GM19372 (cell line): ENCODE data around the gene FYTTD1.
A peak's percentile ranks its signal among the peaks of the same experiment; 100 is the strongest.

Source experiments
- ATAC-seq: cut with Tn5 transposase; IDR thresholded peaks from one replicate; pipeline ENCODE4 v1.9.1; 2021; ENCODE audit warnings: mild to moderate bottlenecking, low read depth, moderate library complexity; ENCODE audit not compliant: unreplicated experiment

Gene FYTTD1

DNA sequence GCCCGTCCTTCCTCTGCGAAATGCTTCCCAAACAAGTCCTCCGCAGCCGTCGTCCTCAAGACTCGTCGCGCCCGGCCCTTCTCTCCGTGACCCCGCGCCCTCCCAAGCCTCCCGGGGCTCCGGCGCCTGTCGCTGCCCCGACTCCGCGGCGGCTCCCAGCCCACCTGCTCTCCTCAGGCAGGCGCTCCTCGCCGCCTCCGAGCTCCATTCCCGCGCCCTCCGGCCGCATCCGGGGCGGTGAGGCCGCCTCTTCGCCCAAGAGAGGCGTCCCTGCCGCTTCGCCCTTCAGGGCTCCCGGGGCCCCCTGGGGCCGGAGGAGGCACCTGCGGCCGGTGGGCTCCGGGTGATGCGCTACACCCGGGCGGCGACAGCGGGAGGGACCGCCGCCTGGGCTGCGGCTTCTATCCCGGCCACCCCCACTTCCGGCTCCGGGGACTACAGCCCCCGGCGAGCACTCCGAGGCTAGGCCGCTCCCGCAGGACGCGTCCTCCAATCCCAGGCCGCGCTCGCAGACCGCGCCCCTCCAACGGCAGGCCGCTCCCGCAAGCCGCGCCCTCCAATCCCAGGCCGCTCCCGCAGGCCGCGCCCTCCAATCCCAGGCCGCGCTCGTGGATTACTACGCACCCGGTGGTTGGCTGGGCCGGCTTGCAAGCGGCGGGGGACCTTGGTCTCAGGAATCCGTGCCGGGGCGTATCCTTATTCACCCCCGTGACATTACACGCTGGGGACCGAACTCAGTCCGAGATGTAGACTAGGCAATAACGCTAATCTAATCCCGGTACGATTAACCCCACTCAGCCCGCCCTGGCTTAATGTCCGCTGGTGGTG lies 13.0 kb upstream of the FYTTD1 start, which contains the start of gene RUBCN:
Gene RUBCN (minus strand): TSS at position 414 of the 828 bp plus-strand sequence. CDS start 185 bp downstream, at position 229.
- ATAC-seq: peak; percentile 84

DNA sequence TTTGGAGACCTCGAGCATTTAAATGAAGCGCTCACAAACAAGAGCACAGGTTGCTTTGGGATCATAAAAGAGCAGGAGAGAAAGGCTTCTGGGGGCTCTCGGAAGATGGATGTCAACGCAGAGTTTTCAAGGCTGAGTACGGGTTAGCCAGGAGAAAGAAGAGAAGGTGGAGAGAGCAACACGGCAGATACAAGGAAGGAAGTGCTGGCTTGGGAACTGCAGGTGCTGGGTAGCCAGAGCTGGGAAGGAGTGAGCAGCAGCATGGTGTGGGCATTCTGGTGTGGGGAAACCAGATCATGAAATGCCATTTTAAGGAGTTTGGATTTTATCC lies 12.4 kb upstream of the FYTTD1 start:
- ATAC-seq: no peak

DNA sequence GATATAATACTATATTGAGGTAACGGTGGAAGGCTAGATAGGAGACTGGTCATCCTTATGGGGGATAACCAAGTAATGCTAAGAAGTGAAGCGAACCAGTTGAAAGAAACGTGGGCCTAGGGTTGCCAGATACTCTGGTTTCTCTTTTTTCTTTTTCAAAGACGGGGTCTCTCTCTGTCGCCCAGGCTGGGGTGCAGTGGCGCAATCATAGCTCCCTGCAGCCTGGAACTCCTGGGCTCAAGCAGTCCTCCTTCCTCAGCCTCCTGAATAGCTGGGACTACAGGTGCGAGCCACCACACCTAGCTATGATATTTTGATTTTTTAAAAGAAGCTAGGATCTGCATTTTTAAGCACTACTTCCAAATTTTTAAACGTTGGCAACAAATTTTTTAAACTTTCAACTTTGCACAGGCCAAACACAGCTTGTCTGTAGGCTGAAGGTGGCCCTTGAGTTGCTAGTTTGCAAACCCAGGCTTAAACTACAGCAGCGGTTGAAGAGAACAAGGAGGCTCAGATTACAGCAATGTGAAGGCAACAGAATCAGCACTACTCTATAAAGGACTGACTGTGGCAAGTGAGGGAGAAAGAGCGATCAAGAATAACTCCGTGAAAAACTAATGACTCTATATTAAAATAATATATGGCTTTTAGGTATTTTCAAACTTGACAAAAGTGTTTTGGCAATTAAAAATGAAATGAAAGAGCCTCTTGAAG lies 11.8 kb upstream of the FYTTD1 start:
- ATAC-seq: no peak

DNA sequence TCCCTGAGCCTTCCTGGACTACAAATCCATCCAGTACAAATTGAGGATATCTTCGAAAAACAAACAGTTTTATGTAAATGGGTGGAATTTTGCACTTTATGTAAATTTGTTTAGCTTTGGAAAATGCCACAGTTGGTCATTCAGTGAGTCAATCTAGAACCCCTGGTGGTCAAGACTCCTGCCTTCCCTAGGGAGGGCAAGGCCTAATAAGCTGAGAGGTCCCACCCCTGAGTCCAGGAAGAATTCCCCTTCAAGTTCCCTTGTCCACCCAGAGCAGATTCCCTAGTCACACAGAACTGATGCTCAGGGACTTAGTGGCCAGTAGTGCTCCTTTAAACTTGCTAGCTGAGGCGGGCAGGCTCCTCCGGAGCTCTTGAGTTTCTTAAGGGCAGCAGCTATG lies 6.9 kb upstream of the FYTTD1 start:
- ATAC-seq: no peak

DNA sequence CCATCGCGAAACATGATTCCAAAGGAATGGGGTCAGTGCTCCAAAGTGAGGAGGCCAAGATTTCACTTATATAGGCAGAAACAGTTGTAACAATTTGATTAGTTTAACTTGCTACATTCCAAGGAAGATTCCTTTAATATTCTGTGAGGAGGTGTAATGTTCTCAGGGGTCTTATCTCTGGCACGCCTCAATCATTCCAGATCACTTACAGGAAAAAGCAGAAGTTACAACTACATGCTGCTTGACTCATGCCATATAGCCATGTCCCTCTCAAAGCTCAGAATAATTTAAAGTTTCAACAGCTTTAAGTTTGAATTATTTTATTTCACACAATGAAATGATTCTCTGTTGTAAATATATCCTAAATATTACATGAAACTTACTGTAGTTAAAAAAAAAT lies 3.5 kb upstream of the FYTTD1 start:
- ATAC-seq: no peak

DNA sequence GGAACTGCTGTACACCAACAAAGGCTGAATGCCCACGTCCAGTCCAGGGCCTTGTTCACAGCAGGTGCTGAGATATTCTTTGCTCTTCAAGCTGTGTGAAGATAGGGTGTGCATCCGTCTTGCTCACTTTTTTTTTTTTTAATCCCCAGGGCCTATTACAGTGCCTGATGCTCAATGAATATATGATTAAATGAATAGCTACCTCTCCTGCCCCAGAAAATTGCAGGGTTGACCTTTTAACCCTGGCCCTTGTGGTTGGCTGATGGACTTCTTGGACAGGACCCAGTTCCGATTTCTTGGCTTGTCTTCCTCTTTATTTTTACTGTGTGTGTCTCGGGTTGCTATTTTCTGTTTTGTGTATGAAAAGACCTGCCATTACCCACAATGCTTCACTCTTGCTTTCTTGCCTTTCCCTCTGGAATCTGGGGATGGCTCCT lies 2.9 kb upstream of the FYTTD1 start:
- no peak for ATAC-seq

DNA sequence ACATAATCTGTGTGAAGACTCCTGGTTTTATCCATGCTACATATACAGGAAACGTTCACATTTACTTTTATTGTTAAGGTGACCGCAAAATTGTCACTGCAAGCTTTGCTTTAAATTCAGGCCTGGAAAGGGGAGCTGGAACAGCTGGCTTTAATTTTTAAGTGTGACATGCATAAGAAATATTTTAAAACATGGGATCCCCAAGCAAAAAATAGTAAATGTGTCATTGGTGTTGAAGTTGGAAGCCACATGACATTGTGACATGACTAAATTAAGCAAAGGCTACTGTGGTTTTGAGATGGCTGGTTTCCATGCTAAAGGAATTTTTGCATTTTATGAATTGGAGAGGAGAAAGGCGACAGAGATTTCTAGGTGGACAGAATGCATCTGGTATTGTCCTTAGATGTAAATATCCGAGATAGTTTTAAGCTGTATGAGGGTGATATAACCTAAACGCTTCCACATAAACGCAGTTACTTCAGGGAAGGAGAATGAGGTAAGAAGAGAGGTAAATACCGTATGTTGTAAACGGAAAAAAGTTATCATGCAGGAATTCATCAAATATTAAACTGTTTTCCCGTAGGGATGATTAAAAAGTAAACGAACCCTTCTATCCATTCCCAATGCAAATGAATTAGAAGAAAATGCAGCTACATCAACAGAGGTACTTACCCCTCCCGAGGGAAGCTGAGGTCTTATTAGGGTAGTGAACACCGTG lies 927 bp upstream of the FYTTD1 start:
- no peak for ATAC-seq

DNA sequence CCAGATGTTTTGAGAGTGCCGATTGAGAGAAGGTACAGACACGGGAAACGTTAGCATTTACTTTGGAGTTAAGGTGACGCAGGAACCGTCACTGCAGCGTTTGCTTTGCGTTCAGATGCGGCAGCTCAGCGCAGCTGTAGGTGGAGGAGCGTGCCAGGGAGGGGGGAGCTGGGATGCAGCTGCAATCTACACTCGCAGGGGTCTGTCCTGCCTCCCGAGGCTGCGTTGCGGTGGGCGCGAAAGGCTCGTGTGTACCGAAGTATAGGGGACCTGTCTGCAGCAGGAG lies 425 bp upstream of the FYTTD1 start:
- peak; percentile 33 for ATAC-seq

DNA sequence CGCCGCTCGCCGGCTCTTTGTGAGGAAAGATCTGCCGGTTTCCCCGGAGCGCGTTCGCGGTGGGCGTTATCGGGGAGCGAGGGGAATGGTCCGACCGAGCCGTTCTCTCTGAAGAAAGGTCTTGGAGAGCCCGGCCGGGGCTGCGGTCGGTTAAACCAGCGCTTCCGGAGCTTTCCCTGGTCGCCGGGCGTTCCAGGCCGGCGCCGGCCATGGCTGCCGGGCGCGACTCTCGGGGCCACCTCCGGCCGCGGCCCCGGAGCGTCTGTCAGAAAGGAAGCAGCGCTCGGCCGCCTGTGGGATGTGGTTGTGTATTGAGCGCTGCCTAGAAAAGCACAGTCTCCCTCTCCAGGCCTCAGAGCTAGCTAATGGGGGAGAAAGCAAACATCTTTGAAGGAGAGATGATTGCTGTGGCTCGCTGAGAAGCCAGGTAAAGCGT lies 731 bp downstream of the FYTTD1 start:
- ATAC-seq: peak; percentile 36

DNA sequence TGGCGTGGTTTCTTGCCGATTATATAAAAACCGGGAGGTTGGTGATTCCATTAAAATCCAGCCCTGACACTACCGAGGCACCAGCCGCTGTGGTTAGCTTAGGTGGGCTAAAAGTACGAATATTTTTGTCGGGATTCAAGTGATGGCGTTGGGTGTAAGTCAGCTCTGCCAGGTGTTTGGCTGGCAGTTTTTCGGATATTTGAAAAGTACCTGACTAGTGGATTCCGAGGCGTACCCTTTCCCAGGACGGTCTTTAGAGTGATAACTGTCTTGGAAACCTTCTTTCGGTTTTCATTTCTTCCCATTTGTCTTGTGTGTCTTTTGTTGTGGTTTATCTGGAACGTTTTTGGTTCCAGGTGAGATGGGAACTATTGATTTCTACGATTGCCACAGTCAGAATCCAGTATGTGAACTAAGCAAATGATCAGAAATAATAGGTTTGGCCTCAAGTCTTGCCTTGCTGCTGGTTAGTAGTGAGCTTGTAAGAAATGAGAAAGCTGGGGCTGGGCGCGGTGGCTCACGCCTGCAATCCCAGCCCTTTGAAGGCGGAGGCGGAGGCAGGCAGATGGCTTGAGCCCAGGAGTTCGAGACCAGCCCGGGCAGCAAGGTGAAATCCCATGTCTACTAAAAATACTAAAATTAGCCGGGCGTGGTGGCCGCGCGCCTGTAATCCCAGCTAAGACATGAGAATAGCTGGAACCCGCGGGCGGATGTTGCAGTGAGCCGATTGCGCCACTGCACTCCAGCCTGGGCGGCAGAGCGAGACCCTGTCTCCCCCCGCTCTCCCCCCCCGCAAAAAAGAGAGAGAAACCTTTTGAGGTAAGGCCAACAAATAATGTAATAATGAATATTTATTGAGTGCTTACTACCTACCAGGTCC lies 1.4 kb downstream of the FYTTD1 start:
- ATAC-seq: no peak

DNA sequence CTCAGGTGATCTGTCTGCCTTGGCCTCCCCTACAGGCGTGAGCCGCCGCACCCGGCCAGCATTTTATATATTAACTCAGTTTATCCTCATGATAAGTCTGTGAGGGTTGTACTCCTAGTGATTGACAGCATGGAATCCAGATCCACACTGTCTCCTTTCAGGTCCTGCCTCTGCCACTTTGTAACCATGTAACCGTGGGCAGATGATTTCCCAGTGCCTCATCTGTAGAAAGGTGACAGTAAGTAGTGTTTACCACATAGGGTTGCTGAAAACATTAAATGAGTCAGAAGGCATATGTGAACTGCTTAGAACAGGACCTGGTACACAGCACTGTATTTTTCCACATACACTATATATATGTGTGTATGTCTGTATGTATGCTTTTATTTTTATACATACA lies 2.4 kb downstream of the FYTTD1 start:
- no peak for ATAC-seq

DNA sequence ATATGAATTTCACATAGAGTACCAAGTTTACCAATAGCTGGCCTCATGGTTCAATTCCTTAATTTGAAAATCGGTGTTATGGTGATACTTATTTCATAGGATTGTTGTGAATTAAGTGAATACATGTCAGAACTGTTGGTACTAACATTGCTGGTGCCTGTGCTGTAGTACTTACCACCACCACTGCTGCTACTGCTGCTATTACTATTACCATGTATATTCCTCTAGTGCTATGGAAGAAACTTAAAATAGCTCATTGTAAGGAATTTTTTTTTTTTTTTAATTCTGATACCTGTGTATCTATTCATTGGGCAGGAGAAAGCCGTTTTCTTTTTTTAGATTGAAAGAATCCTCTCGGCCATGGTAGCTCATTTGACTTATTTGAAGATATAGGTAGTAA lies 3.6 kb downstream of the FYTTD1 start:
- no peak for ATAC-seq

DNA sequence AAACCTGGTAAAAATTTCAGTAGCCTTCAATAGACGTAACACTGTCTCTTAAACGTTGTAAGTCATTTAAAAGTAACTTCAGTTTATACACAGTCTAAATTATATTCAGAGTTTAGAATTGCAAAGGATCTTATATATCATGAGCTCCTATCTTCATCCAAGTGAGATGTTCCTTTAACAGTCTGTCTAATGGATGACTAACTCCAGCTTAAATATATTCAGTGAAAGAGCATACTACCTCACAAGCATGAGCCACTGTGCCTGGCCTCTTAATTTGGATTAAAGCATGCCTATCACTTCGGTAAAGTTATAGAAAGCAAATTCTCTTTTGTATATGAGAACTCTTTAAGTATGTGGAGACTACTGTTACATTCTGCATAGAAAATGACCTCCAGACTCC lies 7.0 kb downstream of the FYTTD1 start:
- no peak for ATAC-seq

DNA sequence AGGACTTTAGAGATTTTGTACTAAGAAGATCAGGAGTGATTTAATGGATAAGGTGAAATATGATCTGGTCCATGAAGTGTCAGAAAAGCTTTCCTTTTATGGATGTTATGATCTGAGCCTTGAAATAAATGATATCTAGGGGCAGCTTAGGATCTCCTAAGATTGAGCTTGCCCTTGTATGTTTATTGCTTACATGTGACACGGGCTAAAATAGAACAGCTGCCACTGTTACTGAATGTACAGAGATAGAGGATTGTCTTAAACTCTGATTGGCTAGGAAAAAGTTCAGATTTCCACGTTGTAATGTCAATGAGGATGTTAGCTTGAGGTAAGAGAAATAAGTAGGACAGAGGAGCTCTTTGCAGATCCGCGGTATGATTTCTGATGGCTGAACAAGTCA lies 8.8 kb downstream of the FYTTD1 start:
- no peak for ATAC-seq

DNA sequence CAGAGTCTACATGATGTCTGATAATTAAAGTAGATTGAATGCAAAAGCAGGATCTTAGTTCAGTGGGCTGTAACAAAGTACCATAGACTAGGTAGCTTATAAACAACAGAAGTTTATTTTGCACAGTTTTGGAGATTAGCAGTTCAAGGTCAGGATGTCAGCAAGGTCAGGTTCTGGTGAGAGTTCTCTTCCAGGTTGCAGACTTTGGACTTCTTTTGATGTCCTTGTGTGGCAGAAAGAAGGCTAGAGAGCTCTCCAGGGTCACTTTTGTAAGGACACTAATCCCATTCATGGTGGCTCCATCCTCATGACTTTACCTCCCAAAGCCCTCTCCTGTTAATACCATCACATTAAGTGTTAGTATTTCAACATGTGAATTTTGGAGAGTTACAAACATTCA lies 12.1 kb downstream of the FYTTD1 start:
- no peak for ATAC-seq

DNA sequence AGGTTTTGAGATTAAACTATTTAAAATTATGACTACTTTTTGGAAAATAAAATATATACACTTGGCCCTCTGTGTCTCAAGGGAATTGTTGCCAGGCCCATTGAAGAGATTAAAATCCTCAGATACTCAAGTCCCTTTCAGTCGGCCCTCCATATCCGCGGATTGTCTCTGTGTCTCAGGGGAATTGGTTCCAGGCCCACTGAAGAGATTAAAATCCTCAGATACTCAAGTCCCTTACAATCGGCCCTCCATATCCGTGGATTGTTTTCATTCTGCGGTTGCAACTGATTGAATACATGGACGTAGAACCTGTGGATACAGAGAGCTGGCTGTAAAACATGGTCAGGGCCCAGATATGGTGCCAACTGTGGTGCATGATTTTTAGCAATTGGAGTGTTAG lies 25.6 kb downstream of the FYTTD1 start:
- ATAC-seq: no peak

DNA sequence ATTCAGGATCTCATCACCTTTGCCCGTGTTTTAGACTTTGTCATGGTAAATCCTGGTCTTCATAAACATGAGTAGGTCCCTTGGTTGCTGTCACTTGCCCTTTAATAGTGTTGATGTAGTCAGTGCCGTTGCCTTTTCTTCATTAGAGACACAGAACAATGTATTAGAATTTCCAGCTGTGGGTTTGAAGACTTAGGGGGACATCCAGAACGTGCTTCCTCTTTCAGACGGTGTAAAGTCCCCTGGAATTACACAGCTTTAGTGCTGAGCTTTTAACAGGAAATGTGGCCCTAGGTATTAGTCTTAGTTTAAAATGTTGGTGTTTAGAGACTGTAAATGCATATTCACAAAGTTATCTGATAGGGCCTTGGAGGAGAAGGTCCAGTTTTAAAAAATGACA lies 32.5 kb downstream of the FYTTD1 start:
- ATAC-seq: no peak

DNA sequence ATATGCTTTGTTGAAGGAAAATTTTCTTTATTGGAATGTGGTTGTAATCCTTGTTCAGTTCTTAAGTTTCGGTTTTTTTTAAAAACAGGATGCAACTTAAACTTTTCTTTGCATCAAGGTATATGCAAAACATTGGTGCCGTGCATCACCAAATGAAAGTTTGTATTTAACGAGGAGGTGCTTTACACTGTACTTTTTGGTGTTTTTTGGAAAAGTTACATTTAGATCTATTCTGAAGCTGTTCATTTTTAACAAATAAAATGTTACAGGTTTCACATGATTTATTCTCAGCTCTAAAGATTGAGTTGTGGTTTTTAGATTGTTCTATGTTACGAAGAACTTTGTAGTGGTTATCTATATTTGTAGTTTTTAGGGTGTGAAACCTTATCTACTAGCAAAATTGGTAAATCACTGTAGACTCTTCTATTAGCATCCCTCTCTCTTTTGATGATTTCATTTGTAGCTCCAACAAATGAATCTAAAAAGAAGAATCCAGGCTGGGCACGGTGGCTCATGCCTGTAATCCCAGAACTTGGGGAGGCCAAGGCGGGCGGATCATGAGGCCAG lies 34.4 kb downstream of the FYTTD1 start:
- ATAC-seq: no peak

DNA sequence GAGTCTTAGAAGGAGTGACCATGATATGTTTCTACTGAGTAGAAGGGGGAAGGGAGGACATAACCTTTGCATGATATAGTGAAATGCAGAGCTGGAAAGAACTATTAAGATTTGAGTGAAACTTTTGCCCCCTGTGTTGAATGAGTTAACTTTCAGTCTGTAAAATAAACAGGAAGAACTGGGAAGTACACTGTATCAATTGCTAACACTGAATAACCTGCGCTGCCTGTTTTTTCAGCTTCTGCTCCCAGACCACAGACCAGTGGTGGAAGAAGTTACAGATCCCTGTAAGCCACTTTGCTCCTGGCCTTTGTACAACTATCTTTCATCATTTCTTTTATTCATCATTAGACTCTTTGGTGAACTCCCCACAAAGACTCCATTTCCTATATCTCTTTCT lies 37.7 kb downstream of the FYTTD1 start:
- ATAC-seq: no peak

DNA sequence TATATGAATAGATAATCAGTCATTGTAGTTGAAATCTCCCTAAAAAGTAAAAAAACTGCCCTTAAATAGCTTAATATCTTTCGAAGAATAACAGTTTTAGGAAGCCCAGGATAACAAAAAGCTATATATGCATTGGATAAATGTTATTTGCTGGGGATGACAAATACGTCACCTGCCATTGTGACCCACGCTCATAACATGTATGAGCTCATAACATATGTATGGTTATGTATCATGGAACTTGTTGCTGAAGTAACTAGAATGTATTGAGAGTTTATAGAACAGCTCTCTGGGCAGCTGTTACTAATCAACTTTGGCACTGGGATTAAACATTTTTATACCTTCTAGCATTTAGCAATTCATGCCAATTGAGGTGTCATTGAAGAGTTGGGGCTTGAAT lies 39.6 kb downstream of the FYTTD1 start:
- ATAC-seq: no peak
